HL-60 (cell line): ENCODE data around the gene GDPD4.

Source experiments
- DNase-seq, 2 experiments: peaks; one replicate each; pipeline ENCODE4 v3.0.0-alpha.2; 2010 to 2020; ENCODE audit warnings: low read depth in 1 of 2, low spot score in 1 of 2
- H3K27ac ChIP-seq: fragments of 250-450 bp; sonication (Bioruptor Pico); replicated peaks from 2 replicates; pipeline ENCODE4 v1.5.1; 2020; ENCODE audit warnings: mild to moderate bottlenecking, moderate library complexity
- H3K27me3 ChIP-seq: fragments of 250-450 bp; sonication (Bioruptor Pico); 2 replicates; pipeline ENCODE4 v1.5.1; 2021; ENCODE audit warnings: mild to moderate bottlenecking, moderate library complexity; ENCODE audit not compliant: insufficient read depth, poor library complexity, severe bottlenecking
- H3K4me3 ChIP-seq: replicated peaks from 2 replicates; pipeline ENCODE4 v1.5.1; 2011; ENCODE audit warnings: mild to moderate bottlenecking, control low read depth, low read length; ENCODE audit not compliant: insufficient read depth
- CTCF ChIP-seq: IDR thresholded peaks from one replicate; pipeline ENCODE4 v1.5.1; 2011; ENCODE audit warnings: low read length, control low read depth, inconsistent platforms; ENCODE audit not compliant: insufficient read depth
- GABPA ChIP-seq: IDR thresholded peaks from 2 replicates; pipeline ENCODE4 v1.6.1; 2012; ENCODE audit warnings: low read depth
- POLR2AphosphoS5 ChIP-seq: IDR thresholded peaks from 2 replicates; pipeline ENCODE4 v1.6.1; 2012; ENCODE audit warnings: low read depth
- REST ChIP-seq: IDR thresholded peaks from 2 replicates; pipeline ENCODE4 v1.6.1; 2012; ENCODE audit warnings: low read depth; ENCODE audit not compliant: insufficient replicate concordance
- SPI1 ChIP-seq: IDR thresholded peaks from 2 replicates; pipeline ENCODE4 v1.6.1; 2012; ENCODE audit warnings: low read depth, mild to moderate bottlenecking, borderline replicate concordance

Gene GDPD4

GRCh38 chr11:77312107-77312506 lies 10.6 kb upstream of the GDPD4 start:
- TF ChIP-seq POLR2AphosphoS5 (no peak), CTCF (no peak), SPI1 (no peak), GABPA (no peak)
- Histone ChIP-seq H3K27me3 (no peaks in the 10 kb centered on the region), H3K27ac (no peak overlapping the region), H3K4me3 (no peak overlapping the region)
- no peak for DNase-seq

- TF ChIP-seq POLR2AphosphoS5: no peak
- no peak for TF ChIP-seq CTCF
- no peak for TF ChIP-seq GABPA
- no peak for TF ChIP-seq SPI1
- no peak for TF ChIP-seq REST
- H3K4me3 ChIP-seq: no peak overlapping the region
- H3K27ac ChIP-seq: no peak overlapping the region
- no peak for DNase-seq
- H3K27me3 ChIP-seq: no peaks in the 10 kb centered on the region
Measured at GRCh38 chr11:77311701-77312100, 10.2 kb upstream of the GDPD4 start.

GRCh38 chr11:77310721-77311120 lies 9.2 kb upstream of the GDPD4 start:
- TF ChIP-seq REST (no peak), CTCF (no peak), POLR2AphosphoS5 (no peak)
- Histone ChIP-seq H3K27me3 (no peaks in the 10 kb centered on the region), H3K4me3 (no peak overlapping the region), H3K27ac (no peak overlapping the region)
- DNase-seq: no peak

GRCh38 chr11:77309401-77310085 lies 8.1 kb upstream of the GDPD4 start:
- Histone ChIP-seq H3K27me3 (no peaks in the 10 kb centered on the region), H3K27ac (no peak overlapping the region), H3K4me3 (no peak overlapping the region)
- no peak for DNase-seq
- no peak for TF ChIP-seq GABPA
- TF ChIP-seq CTCF: no peak
- no peak for TF ChIP-seq POLR2AphosphoS5
- no peak for TF ChIP-seq REST
- TF ChIP-seq SPI1: no peak
